ENCODE data around the gene PCK2.
A peak's percentile ranks its signal among the peaks of the same experiment; 100 is the strongest.
"Not testable (repeated sequence)": the region's sequence is repeated elsewhere in the genome, so short reads cannot be mapped to it uniquely, and the experiment has no call there.

Gene PCK2

DNA sequence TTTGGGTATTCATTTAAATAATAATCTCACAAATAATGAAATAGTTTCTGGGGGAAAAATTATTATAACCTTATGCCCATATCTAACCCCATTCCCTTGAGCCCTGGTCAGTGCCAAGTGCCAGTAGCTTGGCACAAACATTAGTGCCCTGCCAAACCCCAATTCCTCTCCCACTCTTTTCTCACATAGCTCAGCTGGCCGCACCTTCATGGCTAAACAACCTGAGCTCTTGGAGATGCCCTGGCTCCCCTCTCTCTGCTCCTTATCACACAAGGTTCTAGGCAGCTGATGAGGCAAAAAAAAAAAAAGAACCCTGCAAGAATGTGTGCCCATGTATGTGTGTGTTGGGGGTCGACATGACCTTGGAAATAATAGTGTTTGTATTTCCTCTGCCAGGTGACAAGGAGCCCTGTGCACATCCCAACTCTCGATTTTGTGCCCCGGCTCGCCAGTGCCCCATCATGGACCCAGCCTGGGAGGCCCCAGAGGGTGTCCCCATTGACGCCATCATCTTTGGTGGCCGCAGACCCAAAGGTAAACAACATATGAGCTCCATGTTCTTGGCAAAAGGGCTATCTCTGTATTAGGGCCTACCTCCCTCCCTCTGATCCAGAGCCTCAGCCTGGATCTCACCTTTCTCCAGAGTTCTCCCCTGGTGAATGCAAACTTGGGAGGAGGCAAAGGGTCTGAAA is 8.4 kb downstream of the PCK2 start:
- TF ChIP-seq POLR2A (IDR thresholded peaks at IDR 0.05; ENCODE audit: low read length) (no peak), GATA1 (IDR thresholded peaks at IDR 0.05; ENCODE audit: low read depth, low read length) (no peak)

GRCh38 chr14:24103451-24103850 is 9.3 kb downstream of the PCK2 start:
- TF ChIP-seq GATA1 (IDR thresholded peaks at IDR 0.05; ENCODE audit: low read depth, low read length) (no peak), POLR2A (IDR thresholded peaks at IDR 0.05; ENCODE audit: low read length) (no peak)

More for the DNA sequence above, 8.4 kb downstream of the PCK2 start:
- DNase-seq, result no peak

DNA sequence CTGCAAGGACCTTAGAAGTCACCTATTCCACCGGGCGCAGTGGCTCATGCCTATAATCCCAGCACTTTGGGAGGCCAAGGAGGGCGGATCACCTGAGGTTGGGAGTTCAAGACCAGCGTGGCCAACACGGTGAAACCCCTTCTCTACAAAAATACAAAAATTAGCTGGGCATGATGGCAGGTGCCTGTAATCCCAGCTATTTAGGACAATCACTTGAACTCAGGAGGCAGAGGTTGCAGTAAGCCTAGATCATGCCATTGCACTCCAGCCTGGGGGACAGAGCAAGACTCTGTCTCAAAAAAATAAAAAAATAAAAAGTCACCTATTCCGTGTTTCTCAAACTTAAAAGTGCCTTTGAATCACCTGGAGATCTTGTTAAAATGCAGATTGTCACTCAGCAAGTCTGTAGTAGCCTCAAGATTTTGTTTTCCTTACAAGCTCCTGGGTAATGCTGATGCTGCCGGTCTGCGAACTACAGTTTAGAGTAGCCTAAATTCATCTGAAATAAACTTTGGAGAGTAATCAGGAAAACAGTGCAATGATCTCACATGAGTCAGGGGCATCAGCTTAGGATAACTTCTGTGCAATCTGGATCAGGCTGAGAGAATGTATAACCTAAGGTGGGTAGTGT is 11.6 kb downstream of the PCK2 start:
- not testable (repeated sequence) for DNase-seq

More at GRCh38 chr14:24103451-24103850, 9.3 kb downstream of the PCK2 start:
- no peak for DNase-seq

- TF ChIP-seq POLR2A (IDR thresholded peaks at IDR 0.05; ENCODE audit: low read length) (no peak), GATA1 (IDR thresholded peaks at IDR 0.05; ENCODE audit: low read depth, low read length) (no peak)
- DNase-seq, result no peak
These were observed 12.7 kb downstream of the PCK2 start for GRCh38 chr14:24106672-24107271.

- no peak for DNase-seq
- TF ChIP-seq POLR2A (IDR thresholded peaks at IDR 0.05; ENCODE audit: low read length) (no peak), GATA1 (IDR thresholded peaks at IDR 0.05; ENCODE audit: low read depth, low read length) (no peak)
These were observed 14.3 kb downstream of the PCK2 start for GRCh38 chr14:24108336-24108874.

DNA sequence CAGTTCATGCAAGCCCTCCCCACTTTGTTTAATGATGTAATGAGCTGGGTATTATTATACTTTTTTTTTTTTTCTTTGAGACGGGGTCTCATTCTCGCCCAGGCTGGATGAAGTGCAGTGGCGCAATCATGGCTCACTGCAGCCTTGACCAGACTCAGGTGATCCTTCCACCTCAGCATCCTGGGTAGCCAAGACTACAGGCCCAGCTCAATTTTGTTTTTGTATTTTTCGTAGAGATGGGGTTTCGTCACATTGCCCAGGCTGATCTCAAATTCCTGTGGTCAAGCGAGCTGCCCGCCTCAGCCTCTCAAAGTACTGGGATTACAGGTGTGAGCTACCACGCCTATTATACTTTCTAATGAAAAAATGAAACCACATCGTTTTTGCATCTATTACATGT is 15.9 kb downstream of the PCK2 start:
- DNase-seq, result no peak
- TF ChIP-seq GATA1 (IDR thresholded peaks at IDR 0.05; ENCODE audit: low read depth, low read length) (no peak), POLR2A (IDR thresholded peaks at IDR 0.05; ENCODE audit: low read length) (no peak)

GRCh38 chr14:24110523-24110922 is 16.4 kb downstream of the PCK2 start:
- no peak for DNase-seq
- TF ChIP-seq GATA1 (IDR thresholded peaks at IDR 0.05; ENCODE audit: low read depth, low read length) (no peak), POLR2A (IDR thresholded peaks at IDR 0.05; ENCODE audit: low read length) (no peak)

GRCh38 chr14:24113379-24113800 is 19.3 kb downstream of the PCK2 start:
- no peak for TF ChIP-seq GATA1 (IDR thresholded peaks at IDR 0.05; ENCODE audit: low read depth, low read length)
- TF ChIP-seq POLR2A (IDR thresholded peaks at IDR 0.05; ENCODE audit: low read length), result no peak
- DNase-seq, result no peak

DNA sequence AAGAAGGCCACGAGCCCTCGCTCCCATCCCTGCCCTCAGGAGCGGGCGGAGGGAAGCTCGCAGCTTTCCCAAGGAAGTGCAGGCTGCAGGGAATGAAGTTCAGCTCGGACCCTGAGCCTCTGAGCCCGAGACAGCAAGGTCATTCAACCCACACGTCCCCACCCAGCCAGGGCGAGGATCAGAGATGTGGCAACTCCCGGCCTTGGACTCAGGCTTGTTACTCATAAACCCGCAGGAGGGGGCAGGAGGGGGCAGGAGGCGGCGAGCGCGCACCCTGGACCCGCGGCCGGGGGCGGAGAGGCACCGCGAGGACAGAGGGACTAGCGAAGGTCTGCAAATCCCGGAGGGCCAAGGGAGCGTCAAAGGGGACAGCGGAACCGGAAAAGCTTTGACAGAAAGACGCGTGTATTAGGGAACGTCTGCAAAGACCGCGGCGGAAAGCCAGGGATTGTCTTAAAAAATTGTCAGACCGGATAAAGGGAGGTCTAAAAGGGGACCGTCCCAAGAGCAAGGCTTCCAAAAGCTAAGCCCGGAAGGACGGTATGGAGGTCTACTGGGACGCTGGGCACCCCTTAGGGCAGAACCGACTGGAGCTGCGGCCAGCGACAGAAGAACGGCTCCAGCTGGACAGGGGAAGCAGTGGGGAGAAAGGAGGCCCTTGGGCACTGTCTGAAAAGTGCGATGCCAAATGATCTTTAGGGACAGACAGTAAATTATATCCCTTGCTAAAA is 19.9 kb downstream of the PCK2 start:
- TF ChIP-seq POLR2A (IDR thresholded peaks at IDR 0.05; ENCODE audit: low read length), result peak; percentile 88
- TF ChIP-seq GATA1 (IDR thresholded peaks at IDR 0.05; ENCODE audit: low read depth, low read length), result no peak
- DNase-seq, result peak; percentile 91 to 92

- TF ChIP-seq POLR2A (IDR thresholded peaks at IDR 0.05; ENCODE audit: low read length) (peak; percentile 83), GATA1 (IDR thresholded peaks at IDR 0.05; ENCODE audit: low read depth, low read length) (no peak)
- DNase-seq, result peak; percentile 100
These were observed 20.7 kb downstream of the PCK2 start, which contains the start of the genes DCAF11 and NRL for GRCh38 chr14:24114532-24115421. Gene DCAF11 (plus strand): TSS chr14:24114777. CDS start chr14:24115595, 818 bp downstream. Gene NRL (minus strand): TSS chr14:24114949. CDS start chr14:24082848, 32,101 bp downstream.

- DNase-seq, result peak in 1 of 2 experiments; percentile 55
- no peak for TF ChIP-seq GATA1 (IDR thresholded peaks at IDR 0.05; ENCODE audit: low read depth, low read length)
- no peak for TF ChIP-seq POLR2A (IDR thresholded peaks at IDR 0.05; ENCODE audit: low read length)
These were observed 21.5 kb downstream of the PCK2 start for GRCh38 chr14:24115422-24116127.

- DNase-seq, result peak in 1 of 2 experiments; percentile 47
- TF ChIP-seq POLR2A (IDR thresholded peaks at IDR 0.05; ENCODE audit: low read length), result no peak
- TF ChIP-seq GATA1 (IDR thresholded peaks at IDR 0.05; ENCODE audit: low read depth, low read length), result no peak
These were observed 22.2 kb downstream of the PCK2 start for GRCh38 chr14:24116128-24116814.
